A673 (cell line): ENCODE measurements around the gene RNF157. TPM values are rescaled to one million over a fixed set of nuclear protein-coding genes. Genes with fewer than 3 reads are reported as not detected.

Source experiments
- BruUV-seq: library from RNA; stranded (reverse); fragments of 400-500 nt; replicated peaks from 2 replicates; lab custom pipeline; 2021; lab: Mats Ljungman, UMichigan
- CTCF ChIA-PET: fragments of 300-600 bp; sonication (Branson Sonifier 250); formaldehyde crosslinking; loops from one replicate; lab custom pipeline; 2022; ENCODE audit warnings: antibody characterized with exemption; lab: Charles Lee
- POLR2A ChIA-PET: fragments of 300-600 bp; sonication (Branson Sonifier 250); formaldehyde crosslinking; loops from one replicate; lab custom pipeline; 2022; ENCODE audit warnings: antibody characterized with exemption; ENCODE audit not compliant: low non-redundant PET; lab: Charles Lee
- DNase-seq: peaks from one replicate; pipeline ENCODE4 v3.0.0-alpha.2; 2015; ENCODE audit warnings: low spot score
- H3K27ac ChIP-seq: fragments of 200-600 bp; sonication (generic); 2 replicates; pipeline ENCODE4 v1.5.1; 2016; ENCODE audit warnings: mixed run types, low read depth, mild to moderate bottlenecking, mixed read lengths, antibody characterized with exemption, low read length; ENCODE audit not compliant: poor library complexity, severe bottlenecking
- H3K27me3 ChIP-seq: fragments of 200-600 bp; sonication (generic); replicated peaks from 2 replicates; pipeline ENCODE4 v1.6.1; 2017; ENCODE audit warnings: mixed run types, low read depth, mild to moderate bottlenecking, mixed read lengths, antibody characterized with exemption, low read length; ENCODE audit not compliant: insufficient read depth, poor library complexity
- H3K36me3 ChIP-seq: fragments of 200-600 bp; sonication (generic); 2 replicates; pipeline ENCODE4 v1.6.1; 2016; ENCODE audit warnings: mixed run types, mild to moderate bottlenecking, mixed read lengths, antibody characterized with exemption, low read length; ENCODE audit not compliant: insufficient read depth, poor library complexity, severe bottlenecking
- H3K4me1 ChIP-seq: fragments of 200-600 bp; sonication (generic); 2 replicates; pipeline ENCODE4 v1.6.1; 2017; ENCODE audit warnings: mixed run types, mild to moderate bottlenecking, mixed read lengths, antibody characterized with exemption, low read length; ENCODE audit not compliant: insufficient read depth, poor library complexity, severe bottlenecking
- H3K4me3 ChIP-seq: fragments of 200-600 bp; sonication (generic); 2 replicates; pipeline ENCODE4 v1.5.1; 2016; ENCODE audit warnings: low read depth, mixed run types, mild to moderate bottlenecking, mixed read lengths, low read length; ENCODE audit not compliant: poor library complexity, severe bottlenecking
- H3K9me3 ChIP-seq: fragments of 200-600 bp; sonication (generic); 2 replicates; pipeline ENCODE4 v1.6.1; 2016; ENCODE audit warnings: mixed run types, low read depth, mild to moderate bottlenecking, mixed read lengths, antibody characterized with exemption, low read length; ENCODE audit not compliant: poor library complexity, severe bottlenecking
- EZH2 ChIP-seq: fragments of 200-600 bp; sonication (generic); IDR thresholded peaks from 2 replicates; pipeline ENCODE4 v1.6.1; 2017; ENCODE audit warnings: borderline replicate concordance, low read depth, mild to moderate bottlenecking, mixed read lengths, antibody characterized with exemption, low read length; ENCODE audit not compliant: poor library complexity, severe bottlenecking
- intact Hi-C: fragments of 100-400 bp; cut with micrococcal nuclease; formaldehyde crosslinking; loops from one replicate; pipeline ENCODE4 v1.10.0; 2022; ENCODE audit not compliant: unreplicated experiment
- total RNA-seq: library from RNA; stranded (reverse); gene quantifications from 2 replicates; pipeline ENCODE4 v1.2.3, GENCODE V29; 2021
- TF ChIP-seq, protein P1 (sequence below): fragments of 300-800, 200-600 bp; sonication (generic); conservative IDR thresholded peaks from 2 replicates; pipeline ENCODE4 v1.5.1; 2017; ENCODE audit warnings: low read depth, mild to moderate bottlenecking, antibody characterized with exemption, low read length, moderate library complexity, mixed read lengths

Gene RNF157
- total RNA-seq, 1 experiment from 2014 or later: 0.56 TPM

DNA sequence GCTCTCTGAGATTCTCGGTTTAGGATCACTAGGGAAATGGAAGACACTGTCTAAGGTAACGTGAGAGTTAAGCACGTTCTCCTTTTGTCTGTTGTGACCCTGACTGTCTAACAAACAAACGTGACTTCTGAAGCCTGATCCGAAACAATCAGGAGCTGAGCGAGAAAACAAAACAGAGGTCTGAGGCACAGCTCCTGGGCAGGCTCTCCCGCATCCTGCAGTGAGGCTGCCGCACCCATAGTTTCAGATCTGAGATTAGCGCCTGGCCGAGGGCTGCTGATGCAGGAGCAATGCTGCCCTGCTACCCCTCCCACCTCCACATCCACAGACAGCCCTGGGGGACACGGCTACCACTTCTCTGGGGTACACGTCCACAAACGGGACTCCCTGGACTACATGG is 46.7 kb downstream of the RNF157 start:
- DNase-seq: no peak
- intact Hi-C loops: no loop called here
- H3K9me3 ChIP-seq: no peaks in the 10 kb centered on the region
- BruUV-seq: no TSS peak
- TF ChIP-seq, protein P1, sequence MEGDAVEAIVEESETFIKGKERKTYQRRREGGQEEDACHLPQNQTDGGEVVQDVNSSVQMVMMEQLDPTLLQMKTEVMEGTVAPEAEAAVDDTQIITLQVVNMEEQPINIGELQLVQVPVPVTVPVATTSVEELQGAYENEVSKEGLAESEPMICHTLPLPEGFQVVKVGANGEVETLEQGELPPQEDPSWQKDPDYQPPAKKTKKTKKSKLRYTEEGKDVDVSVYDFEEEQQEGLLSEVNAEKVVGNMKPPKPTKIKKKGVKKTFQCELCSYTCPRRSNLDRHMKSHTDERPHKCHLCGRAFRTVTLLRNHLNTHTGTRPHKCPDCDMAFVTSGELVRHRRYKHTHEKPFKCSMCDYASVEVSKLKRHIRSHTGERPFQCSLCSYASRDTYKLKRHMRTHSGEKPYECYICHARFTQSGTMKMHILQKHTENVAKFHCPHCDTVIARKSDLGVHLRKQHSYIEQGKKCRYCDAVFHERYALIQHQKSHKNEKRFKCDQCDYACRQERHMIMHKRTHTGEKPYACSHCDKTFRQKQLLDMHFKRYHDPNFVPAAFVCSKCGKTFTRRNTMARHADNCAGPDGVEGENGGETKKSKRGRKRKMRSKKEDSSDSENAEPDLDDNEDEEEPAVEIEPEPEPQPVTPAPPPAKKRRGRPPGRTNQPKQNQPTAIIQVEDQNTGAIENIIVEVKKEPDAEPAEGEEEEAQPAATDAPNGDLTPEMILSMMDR: no peak
- TF ChIP-seq EZH2: no peak
- H3K4me1 ChIP-seq: no peaks in the 10 kb centered on the region
- POLR2A ChIA-PET: no interaction called here
- CTCF ChIA-PET: no interaction called here
- no peaks in the 10 kb centered on the region for H3K27me3 ChIP-seq
- H3K36me3 ChIP-seq: no peaks in the 10 kb centered on the region
- H3K4me3 ChIP-seq: no peak overlapping the region
- no peak overlapping the region for H3K27ac ChIP-seq

DNA sequence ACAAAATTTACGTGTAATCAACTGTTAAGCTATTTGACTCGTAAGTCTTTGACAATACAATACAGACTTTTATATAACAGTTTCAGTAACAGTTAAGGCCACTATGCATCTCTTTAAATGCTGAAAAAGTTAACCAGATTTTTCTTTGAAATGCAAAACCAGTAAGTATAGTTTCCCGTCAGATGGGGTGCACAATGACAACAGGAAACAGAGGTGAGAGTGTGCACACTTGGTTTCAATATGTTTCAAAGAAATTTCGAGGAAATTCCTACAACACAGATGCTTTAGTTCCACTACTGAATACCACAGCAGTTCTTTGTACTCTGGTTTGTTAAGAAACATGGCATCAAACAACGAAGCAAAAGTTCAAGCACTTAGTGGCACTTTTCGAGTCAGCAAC is 48.4 kb downstream of the RNF157 start:
- Histone ChIP-seq H3K27ac (no peak overlapping the region), H3K36me3 (no peaks in the 10 kb centered on the region), H3K9me3 (no peaks in the 10 kb centered on the region), H3K4me1 (no peaks in the 10 kb centered on the region), H3K4me3 (no peak overlapping the region), H3K27me3 (no peaks in the 10 kb centered on the region)
- no peak for DNase-seq
- CTCF ChIA-PET: interaction anchor here (1.4 kb wide), 1 partner anchor 10 kb away, joined by 5 read pairs; no protein-coding TSS in a partner anchor
- intact Hi-C loops: no loop called here
- POLR2A ChIA-PET: no interaction called here
- TF ChIP-seq, protein P1: no peak
- TF ChIP-seq EZH2: no peak
- no TSS peak for BruUV-seq

DNA sequence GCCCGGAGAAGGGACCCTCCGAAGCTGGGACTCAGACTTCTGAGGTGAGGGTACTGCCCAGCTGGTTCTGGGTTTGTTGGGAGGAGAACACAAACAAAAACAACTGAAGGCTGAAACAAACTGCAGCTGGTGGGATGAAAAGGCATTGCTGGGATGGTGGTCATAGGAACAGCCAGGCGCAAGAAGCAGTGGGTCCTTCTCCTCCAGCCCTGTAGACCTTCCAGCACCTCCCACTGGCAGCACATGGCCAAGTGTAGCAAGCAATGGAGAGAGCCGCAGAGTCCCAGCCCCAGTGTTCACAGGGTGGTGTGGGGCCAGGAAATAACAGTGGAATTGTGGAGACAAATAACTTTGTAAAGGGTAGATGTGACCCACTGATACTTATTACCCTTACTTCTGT is 50.6 kb downstream of the RNF157 start:
- Histone ChIP-seq H3K36me3 (no peaks in the 10 kb centered on the region), H3K27ac (no peak overlapping the region), H3K4me3 (no peak overlapping the region), H3K4me1 (no peaks in the 10 kb centered on the region), H3K27me3 (no peaks in the 10 kb centered on the region), H3K9me3 (no peaks in the 10 kb centered on the region)
- ChIA-PET CTCF (interaction anchor here (0.5 kb wide), 1 partner anchor 168 kb away, joined by 6 read pairs; no protein-coding TSS in a partner anchor), POLR2A (interaction anchor here (0.6 kb wide), 1 partner anchor 31 kb away, joined by 3 read pairs; no protein-coding TSS in a partner anchor)
- no TSS peak for BruUV-seq
- intact Hi-C loops: no loop called here
- no peak for DNase-seq
- TF ChIP-seq EZH2: no peak
- TF ChIP-seq, protein P1: no peak
